GM21381 (cell line): ENCODE data around the gene ABHD16B.

Source experiments
- ATAC-seq: cut with Tn5 transposase; IDR thresholded peaks from one replicate; pipeline ENCODE4 v1.9.1; 2021; ENCODE audit warnings: mild to moderate bottlenecking, moderate library complexity; ENCODE audit not compliant: unreplicated experiment

The ABHD16B gene

GRCh38 chr20:63861365-63861934 lies at the start of gene ABHD16B:
Gene ABHD16B (plus strand): TSS chr20:63861498. CDS start chr20:63861541, 43 bp downstream.
- no peak for ATAC-seq

- ATAC-seq = no peak
These were observed 46.2 kb upstream of the ABHD16B start for GRCh38 chr20:63814891-63815614.

GRCh38 chr20:63815615-63816253 lies 45.6 kb upstream of the ABHD16B start:
- no peak for ATAC-seq

GRCh38 chr20:63819224-63819921 lies 41.9 kb upstream of the ABHD16B start:
- no peak for ATAC-seq

- ATAC-seq = no peak
These were observed 39.5 kb upstream of the ABHD16B start for GRCh38 chr20:63821811-63822210.

- ATAC-seq = no peak
These were observed 39.0 kb upstream of the ABHD16B start for GRCh38 chr20:63822276-63822696.

- ATAC-seq = no peak
These were observed 37.5 kb upstream of the ABHD16B start for GRCh38 chr20:63823691-63824311.

GRCh38 chr20:63825331-63826118 lies 35.8 kb upstream of the ABHD16B start:
- no peak for ATAC-seq

- ATAC-seq = no peak
These were observed 34.5 kb upstream of the ABHD16B start for GRCh38 chr20:63826753-63827152.

- ATAC-seq = no peak
These were observed 33.2 kb upstream of the ABHD16B start for GRCh38 chr20:63828124-63828523.

- ATAC-seq = no peak
These were observed 32.8 kb upstream of the ABHD16B start for GRCh38 chr20:63828545-63828944.

- no peak for ATAC-seq
These were observed 32.3 kb upstream of the ABHD16B start for GRCh38 chr20:63828951-63829350.

- no peak for ATAC-seq
These were observed 31.7 kb upstream of the ABHD16B start for GRCh38 chr20:63829603-63829944.

GRCh38 chr20:63829945-63830835 lies 31.1 kb upstream of the ABHD16B start:
- ATAC-seq = no peak

- ATAC-seq = no peak
These were observed 30.3 kb upstream of the ABHD16B start, which contains the start of gene ZBTB46 for GRCh38 chr20:63830841-63831588. Gene ZBTB46 (minus strand): TSS chr20:63831264. CDS start chr20:63790757, 40,507 bp downstream.

- ATAC-seq = no peak
These were observed 29.7 kb upstream of the ABHD16B start for GRCh38 chr20:63831646-63831992.

GRCh38 chr20:63831993-63832686 lies 29.2 kb upstream of the ABHD16B start:
- no peak for ATAC-seq
